ENCODE results near the gene SLC49A3.
"Not testable (repeated sequence)": the region's sequence is repeated elsewhere in the genome, so short reads cannot be mapped to it uniquely, and the experiment has no call there.

The SLC49A3 gene

GRCh38 chr4:700587-701264 is 11.8 kb upstream of the SLC49A3 start:
- no peak for DNase-seq

- DNase-seq = no peak
Measured at GRCh38 chr4:699816-700580, 11.0 kb upstream of the SLC49A3 start.

GRCh38 chr4:694341-694940 is 5.5 kb upstream of the SLC49A3 start:
- not testable (repeated sequence) for DNase-seq

GRCh38 chr4:692771-693554 is 4.0 kb upstream of the SLC49A3 start:
- no peak for DNase-seq

GRCh38 chr4:689723-690122 is 772 bp upstream of the SLC49A3 start:
- DNase-seq = no peak

- DNase-seq = no peak
Measured at GRCh38 chr4:687971-688853, 739 bp downstream of the SLC49A3 start.

- DNase-seq = no peak
Measured at GRCh38 chr4:687048-687970, 1.6 kb downstream of the SLC49A3 start.

- DNase-seq = no peak
Measured at GRCh38 chr4:686413-687040, 2.4 kb downstream of the SLC49A3 start.

GRCh38 chr4:685679-686412 is 3.1 kb downstream of the SLC49A3 start:
- DNase-seq = no peak

GRCh38 chr4:684623-685327 is 4.2 kb downstream of the SLC49A3 start:
- no peak for DNase-seq

- peak; percentile 40 for DNase-seq
Measured at GRCh38 chr4:683982-684622, 4.8 kb downstream of the SLC49A3 start.

GRCh38 chr4:683247-683897 is 5.6 kb downstream of the SLC49A3 start:
- DNase-seq = no peak

GRCh38 chr4:682490-683172 is 6.3 kb downstream of the SLC49A3 start:
- DNase-seq = no peak

GRCh38 chr4:681736-682451 is 7.1 kb downstream of the SLC49A3 start:
- peak; percentile 60 for DNase-seq

GRCh38 chr4:680928-681645 is 7.9 kb downstream of the SLC49A3 start:
- peak; percentile 68 for DNase-seq

- DNase-seq = peak; percentile 19
Measured at GRCh38 chr4:680551-680927, 8.4 kb downstream of the SLC49A3 start.
